ENCODE data around the gene TUBGCP6. TPM values are rescaled to one million over a fixed set of nuclear protein-coding genes. Genes with fewer than 3 reads are reported as not detected.

TUBGCP6 gene
- total RNA-seq, result 22.0 and 28.1 TPM in 2 replicates

- DNase-seq (ENCODE audit: low read depth, low spot score), result peak; percentile 75
These were observed at the start of gene TUBGCP6 for GRCh38 chr22:50244420-50245213. Gene TUBGCP6, minus strand, starts transcription at chr22:50245023. Its CDS starts 564 bp downstream, at chr22:50244459.

- no peak for DNase-seq (ENCODE audit: low read depth, low spot score)
These were observed 49.5 kb upstream of the TUBGCP6 start for GRCh38 chr22:50294319-50294656.

- DNase-seq (ENCODE audit: low read depth, low spot score), result no peak
These were observed 48.9 kb upstream of the TUBGCP6 start for GRCh38 chr22:50293441-50294318.

GRCh38 chr22:50292643-50293440 lies 48.0 kb upstream of the TUBGCP6 start:
- no peak for DNase-seq (ENCODE audit: low read depth, low spot score)

- DNase-seq (ENCODE audit: low read depth, low spot score), result no peak
These were observed 45.3 kb upstream of the TUBGCP6 start for GRCh38 chr22:50289942-50290630.

GRCh38 chr22:50289151-50289941 lies 44.5 kb upstream of the TUBGCP6 start:
- DNase-seq (ENCODE audit: low read depth, low spot score), result no peak

- no peak for DNase-seq (ENCODE audit: low read depth, low spot score)
These were observed 42.9 kb upstream of the TUBGCP6 start for GRCh38 chr22:50287731-50288130.

- DNase-seq (ENCODE audit: low read depth, low spot score), result no peak
These were observed 42.0 kb upstream of the TUBGCP6 start for GRCh38 chr22:50286701-50287318.

GRCh38 chr22:50286275-50286674 lies 41.5 kb upstream of the TUBGCP6 start:
- DNase-seq (ENCODE audit: low read depth, low spot score), result no peak

GRCh38 chr22:50285568-50286229 lies 40.9 kb upstream of the TUBGCP6 start:
- DNase-seq (ENCODE audit: low read depth, low spot score), result no peak

- no peak for DNase-seq (ENCODE audit: low read depth, low spot score)
These were observed 39.7 kb upstream of the TUBGCP6 start for GRCh38 chr22:50284479-50284878.

GRCh38 chr22:50283821-50284220 lies 39.0 kb upstream of the TUBGCP6 start:
- no peak for DNase-seq (ENCODE audit: low read depth, low spot score)

GRCh38 chr22:50282361-50283155 lies 37.7 kb upstream of the TUBGCP6 start:
- DNase-seq (ENCODE audit: low read depth, low spot score), result no peak

GRCh38 chr22:50281957-50282356 lies 37.1 kb upstream of the TUBGCP6 start:
- no peak for DNase-seq (ENCODE audit: low read depth, low spot score)

- DNase-seq (ENCODE audit: low read depth, low spot score), result no peak
These were observed 36.5 kb upstream of the TUBGCP6 start for GRCh38 chr22:50281384-50281760.

- no peak for DNase-seq (ENCODE audit: low read depth, low spot score)
These were observed 36.0 kb upstream of the TUBGCP6 start for GRCh38 chr22:50280708-50281383.

GRCh38 chr22:50280022-50280707 lies 35.3 kb upstream of the TUBGCP6 start:
- no peak for DNase-seq (ENCODE audit: low read depth, low spot score)

Measured in pulmonary artery endothelial cell (primary cell).